ENCODE results near the gene CAP2.

DNA sequence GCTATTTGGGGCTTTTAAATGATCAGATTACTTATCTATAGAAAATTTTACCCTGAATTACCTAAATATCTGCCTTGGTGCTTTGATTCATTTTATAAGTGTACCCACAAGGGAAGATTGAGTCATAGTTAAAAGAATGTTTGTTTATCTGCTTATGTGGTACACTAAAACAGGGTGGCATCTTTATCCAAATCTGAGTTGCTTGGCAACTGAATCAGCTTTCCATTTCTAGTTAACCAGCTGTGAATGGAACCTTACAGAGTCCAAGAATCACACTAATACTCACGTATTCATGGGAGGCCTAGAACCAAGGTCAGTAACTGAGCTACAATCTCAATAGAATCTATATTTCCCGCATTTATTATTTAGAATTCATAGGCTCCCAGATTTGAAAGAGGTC lies 44.0 kb upstream of the CAP2 start:
- TF ChIP-seq, protein P1, sequence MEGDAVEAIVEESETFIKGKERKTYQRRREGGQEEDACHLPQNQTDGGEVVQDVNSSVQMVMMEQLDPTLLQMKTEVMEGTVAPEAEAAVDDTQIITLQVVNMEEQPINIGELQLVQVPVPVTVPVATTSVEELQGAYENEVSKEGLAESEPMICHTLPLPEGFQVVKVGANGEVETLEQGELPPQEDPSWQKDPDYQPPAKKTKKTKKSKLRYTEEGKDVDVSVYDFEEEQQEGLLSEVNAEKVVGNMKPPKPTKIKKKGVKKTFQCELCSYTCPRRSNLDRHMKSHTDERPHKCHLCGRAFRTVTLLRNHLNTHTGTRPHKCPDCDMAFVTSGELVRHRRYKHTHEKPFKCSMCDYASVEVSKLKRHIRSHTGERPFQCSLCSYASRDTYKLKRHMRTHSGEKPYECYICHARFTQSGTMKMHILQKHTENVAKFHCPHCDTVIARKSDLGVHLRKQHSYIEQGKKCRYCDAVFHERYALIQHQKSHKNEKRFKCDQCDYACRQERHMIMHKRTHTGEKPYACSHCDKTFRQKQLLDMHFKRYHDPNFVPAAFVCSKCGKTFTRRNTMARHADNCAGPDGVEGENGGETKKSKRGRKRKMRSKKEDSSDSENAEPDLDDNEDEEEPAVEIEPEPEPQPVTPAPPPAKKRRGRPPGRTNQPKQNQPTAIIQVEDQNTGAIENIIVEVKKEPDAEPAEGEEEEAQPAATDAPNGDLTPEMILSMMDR (IDR thresholded peaks at IDR 0.05; ENCODE audit: insufficient read depth, low read depth, low read length): no peak
- TF ChIP-seq EZH2 (IDR thresholded peaks at IDR 0.05; ENCODE audit: insufficient read depth, low read length): no peak
